B cell (primary cell): ENCODE results near the gene ATP8B1. TPM values are rescaled to one million over a fixed set of nuclear protein-coding genes. Genes with fewer than 3 reads are reported as not detected.

Source experiments
- ATAC-seq: fragments of 200-7000 bp; cut with Tn5 transposase; one replicate; pipeline ENCODE4 v1.10.0; 2021; ENCODE audit warnings: low read depth, mild to moderate bottlenecking, moderate number of reproducible peaks, moderate library complexity
- CTCF ChIA-PET: fragments of 350-600 bp; sonication (Branson Sonifier 250); formaldehyde crosslinking; loops from one replicate; lab custom pipeline; 2021; ENCODE audit warnings: antibody characterized with exemption, inconsistent platforms; lab: Charles Lee
- POLR2A ChIA-PET: fragments of 350-600 bp; sonication (Branson Sonifier 250); formaldehyde crosslinking; loops from one replicate; lab custom pipeline; 2021; ENCODE audit warnings: antibody characterized with exemption; lab: Charles Lee
- DNase-seq: peaks from one replicate; pipeline ENCODE4 v3.0.0; 2013
- H2AFZ ChIP-seq: 2 replicates; pipeline ENCODE4 v1.6.1; 2012; ENCODE audit warnings: mild to moderate bottlenecking, low read depth, low read length; ENCODE audit not compliant: insufficient read depth, poor library complexity, severe bottlenecking
- H3K27ac ChIP-seq, 2 donors: 1 replicate in 1 of 2; 2 replicates in 1 of 2; pipeline ENCODE4 v1.5.1; 2012 to 2013; ENCODE audit warnings: low read length in 2 of 2, mild to moderate bottlenecking in 2 of 2, moderate library complexity in 1 of 2
- H3K27me3 ChIP-seq, 4 experiments: fragments of 200-600 bp in 1 of 4; sonication (generic) in 1 of 4; replicated peaks in 1 of 4; 1 replicate in 2 of 4; 2 replicates in 2 of 4; pipeline versions ENCODE4 v1.6.1 to v1.7.0; 2013 to 2016; ENCODE audit warnings: low read length in 3 of 4, mild to moderate bottlenecking in 2 of 4, mixed read lengths in 1 of 4, moderate library complexity in 1 of 4; ENCODE audit not compliant: insufficient read depth in 4 of 4, control insufficient read depth in 3 of 4; ENCODE audit errors: control extremely low read depth in 1 of 4
- H3K36me3 ChIP-seq, 2 experiments: replicated peaks in 1 of 2; 1 replicate in 1 of 2; 2 replicates in 1 of 2; pipeline versions ENCODE4 v1.6.1 to v1.7.1; 2013; ENCODE audit warnings: low read length in 1 of 2; ENCODE audit not compliant: insufficient read depth in 2 of 2, control insufficient read depth in 1 of 2; ENCODE audit errors: control extremely low read depth in 1 of 2, extremely low read depth in 1 of 2
- H3K4me1 ChIP-seq, 2 donors: fragments of 200-600 bp in 1 of 2; sonication (generic) in 1 of 2; 1 replicate in 1 of 2; 2 replicates in 1 of 2; pipeline versions ENCODE4 v1.5.1 to v1.6.1; 2013 to 2017; ENCODE audit warnings: low read length in 2 of 2; ENCODE audit not compliant: control insufficient read depth in 2 of 2, insufficient read depth in 2 of 2
- H3K4me2 ChIP-seq: replicated peaks from 2 replicates; pipeline ENCODE3; 2012; ENCODE audit warnings: mild to moderate bottlenecking, low read depth, low read length; ENCODE audit not compliant: poor library complexity, severe bottlenecking
- H3K4me3 ChIP-seq, 5 experiments: fragments of 200-600 bp in 1 of 5; sonication (generic) in 1 of 5; 1 replicate in 3 of 5; 2 replicates in 2 of 5; pipeline versions ENCODE4 v1.5.1 to v1.7.0; 2011 to 2016; ENCODE audit warnings: low read length in 4 of 5, mild to moderate bottlenecking in 4 of 5, low read depth in 2 of 5, control low read depth in 1 of 5, moderate library complexity in 1 of 5; ENCODE audit not compliant: insufficient read depth in 1 of 5; ENCODE audit errors: control extremely low read depth in 1 of 5, extremely low read depth in 1 of 5
- H3K79me2 ChIP-seq: fragments of 200-600 bp; sonication (generic); one replicate; pipeline ENCODE4 v1.6.0; 2016; ENCODE audit warnings: low read length; ENCODE audit not compliant: control insufficient read depth, insufficient read depth
- H3K9ac ChIP-seq: fragments of 200-600 bp; sonication (generic); 2 replicates; pipeline ENCODE4 v1.6.1; 2017; ENCODE audit warnings: mild to moderate bottlenecking, low read length, moderate library complexity
- H3K9me3 ChIP-seq, 3 donors: one replicate each; pipeline versions ENCODE4 v1.6.1 to v1.7.1; 2013; ENCODE audit warnings: low read length in 2 of 3; ENCODE audit not compliant: control insufficient read depth in 2 of 3, insufficient read depth in 1 of 3; ENCODE audit errors: control extremely low read depth in 1 of 3
- H4K20me1 ChIP-seq: 2 replicates; pipeline ENCODE4 v1.6.0; 2012; ENCODE audit warnings: mild to moderate bottlenecking, low read length; ENCODE audit not compliant: insufficient read depth, control insufficient read depth, poor library complexity, severe bottlenecking
- H3K27ac Mint-ChIP-seq: one replicate; pipeline ENCODE4 v1.8.0; 2021; ENCODE audit warnings: mixed read lengths
- H3K27me3 Mint-ChIP-seq: one replicate; pipeline ENCODE4 v1.8.0; 2021; ENCODE audit warnings: mixed read lengths
- H3K4me1 Mint-ChIP-seq: one replicate; pipeline ENCODE4 v1.8.0; 2021; ENCODE audit warnings: mixed read lengths
- H3K4me3 Mint-ChIP-seq: one replicate; pipeline ENCODE4 v1.8.0; 2021; ENCODE audit warnings: mixed read lengths
- H3K9me3 Mint-ChIP-seq: one replicate; pipeline ENCODE4 v1.8.0; 2022; ENCODE audit warnings: mixed read lengths; ENCODE audit not compliant: insufficient read depth
- CTCF ChIP-seq: fragments of 200-600 bp; IDR thresholded peaks from one replicate; pipeline ENCODE4 v1.8.0; 2022; ENCODE audit warnings: antibody characterized with exemption, mild to moderate bottlenecking
- EZH2 ChIP-seq: IDR thresholded peaks from 2 replicates; pipeline ENCODE4 v1.6.1; 2012; ENCODE audit warnings: borderline replicate concordance, low read depth, mild to moderate bottlenecking, moderate library complexity, low read length; ENCODE audit not compliant: insufficient read depth, poor library complexity, severe bottlenecking
- WGBS: methylation state at CpG from one replicate; pipeline ENCODE4 v1.1.5; 2013; ENCODE audit warnings: missing lambda C conversion rate; ENCODE audit not compliant: insufficient coverage; 5-methylcytosine and 5-hydroxymethylcytosine counted together
- intact Hi-C: fragments of 100-400 bp; cut with micrococcal nuclease; formaldehyde crosslinking; loops from one replicate; pipeline ENCODE4 v1.10.0; 2022
- polyA plus RNA-seq: library from polyadenylated mRNA; depleted of rRNA; stranded (reverse); fragments of >200 nt; gene quantifications from 2 replicates; pipeline ENCODE4 v1.2.3, GENCODE V29; 2012
- total RNA-seq, 2 donors: library from RNA; stranded (reverse); fragments of 120-200 nt in 1 of 2; gene quantifications; 1 replicate in 1 of 2; 2 replicates in 1 of 2; pipeline versions ENCODE4 v1.2.3 to v1.2.4, GENCODE V29; 2013 to 2022

Gene ATP8B1
- total and polyA plus RNA-seq, 2 donors (not counting 1 experiment from before 2014, with no cell fraction given): 0.27 TPM; not detected in 1

GRCh38 chr18:57710226-57710625, 92.9 kb downstream of the ATP8B1 start:
- Mint-ChIP-seq H3K27me3 (no peaks in the 10 kb centered on the region), H3K4me1 (peaks cover 31% of the 10 kb centered on the region), H3K9me3 (peaks cover 3% of the 10 kb centered on the region), H3K27ac (no peak overlapping the region), H3K4me3 (no peak overlapping the region)
- Histone ChIP-seq H3K27me3 (no peaks in the 10 kb centered on the region), H3K4me1 (no peaks in the 10 kb centered on the region), H3K9me3 (peaks cover 1 to 21% (median 7%) of the 10 kb centered on the region in 3 donors), H3K4me2 (no peak overlapping the region), H3K36me3 (no peaks in the 10 kb centered on the region), H2AFZ (no peak overlapping the region), H3K79me2 (peaks cover 78% of the 10 kb centered on the region), H3K9ac (no peak overlapping the region), H4K20me1 (peaks cover 79% of the 10 kb centered on the region), H3K4me3 (no peak overlapping the region), H3K27ac (no peak overlapping the region)
- ATAC-seq (no peak), DNase-seq (no peak)
- intact Hi-C loops: no loop called here
- POLR2A ChIA-PET: interaction anchor here (0.7 kb wide), 1 partner anchor 119 kb away, joined by 7 read pairs; no protein-coding TSS in a partner anchor
- CTCF ChIA-PET: no interaction called here
- 100% methylated on average over 2 of the region's 4 CpGs for WGBS
- TF ChIP-seq EZH2 (no peak), CTCF (no peak)

GRCh38 chr18:57709335-57709734, 93.8 kb downstream of the ATP8B1 start:
- peaks cover 81% of the 10 kb centered on the region for H3K79me2 ChIP-seq
- H3K9me3 Mint-ChIP-seq: peaks cover 3% of the 10 kb centered on the region
- H3K4me1 ChIP-seq: no peaks in the 10 kb centered on the region
- H3K27me3 ChIP-seq: no peaks in the 10 kb centered on the region
- intact Hi-C loops: loop anchor here (10.0 kb wide), 1 partner anchor 55 kb away; no protein-coding TSS in a partner anchor
- no peak overlapping the region for H3K9ac ChIP-seq
- peaks cover 79% of the 10 kb centered on the region for H4K20me1 ChIP-seq
- no peak overlapping the region for H3K4me2 ChIP-seq
- TF ChIP-seq CTCF (no peak), EZH2 (no peak)
- H2AFZ ChIP-seq: no peak overlapping the region
- POLR2A ChIA-PET: no interaction called here
- H3K36me3 ChIP-seq: no peaks in the 10 kb centered on the region
- no peak overlapping the region for H3K4me3 Mint-ChIP-seq
- H3K4me1 Mint-ChIP-seq: peaks cover 31% of the 10 kb centered on the region
- H3K27ac Mint-ChIP-seq: no peak overlapping the region
- no peak for ATAC-seq
- peaks cover 0 to 19% (median 5%) of the 10 kb centered on the region in 3 donors for H3K9me3 ChIP-seq
- no peak for DNase-seq
- no peaks in the 10 kb centered on the region for H3K27me3 Mint-ChIP-seq
- H3K4me3 ChIP-seq: no peak overlapping the region
- no peak overlapping the region for H3K27ac ChIP-seq
- CTCF ChIA-PET: no interaction called here
- WGBS: no CpG with 5 or more reads among the region's 1 CpG
